ENCODE results near the gene TRAF3IP1. TPM values are rescaled to one million over a fixed set of nuclear protein-coding genes. Genes with fewer than 3 reads are reported as not detected.
"Not testable (repeated sequence)": the region's sequence is repeated elsewhere in the genome, so short reads cannot be mapped to it uniquely, and the experiment has no call there.

The TRAF3IP1 gene
- polyA plus RNA-seq, 1 donor = 6.1 TPM

DNA sequence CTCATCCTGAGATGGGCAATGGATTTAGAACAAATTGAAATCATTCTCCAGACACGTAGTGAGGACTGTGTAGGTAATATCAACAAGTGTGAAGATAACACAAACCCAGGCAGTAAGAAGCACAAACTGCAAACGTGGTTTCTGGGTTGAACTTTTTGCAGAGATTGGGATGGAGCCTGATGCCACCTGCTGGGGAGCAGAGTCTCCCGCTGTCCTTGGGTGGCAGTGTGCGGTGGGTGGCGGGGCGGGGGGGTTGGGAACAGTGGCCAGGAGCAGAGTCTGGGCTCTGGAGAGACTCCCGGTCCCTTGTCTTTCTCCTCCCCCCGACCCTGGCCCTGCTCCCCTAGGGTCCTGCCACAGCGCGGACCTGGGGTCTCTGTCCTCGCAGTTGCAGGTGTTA lies 19.5 kb downstream of the TRAF3IP1 start:
- DNase-seq (ENCODE audit: low read depth) = no peak

DNA sequence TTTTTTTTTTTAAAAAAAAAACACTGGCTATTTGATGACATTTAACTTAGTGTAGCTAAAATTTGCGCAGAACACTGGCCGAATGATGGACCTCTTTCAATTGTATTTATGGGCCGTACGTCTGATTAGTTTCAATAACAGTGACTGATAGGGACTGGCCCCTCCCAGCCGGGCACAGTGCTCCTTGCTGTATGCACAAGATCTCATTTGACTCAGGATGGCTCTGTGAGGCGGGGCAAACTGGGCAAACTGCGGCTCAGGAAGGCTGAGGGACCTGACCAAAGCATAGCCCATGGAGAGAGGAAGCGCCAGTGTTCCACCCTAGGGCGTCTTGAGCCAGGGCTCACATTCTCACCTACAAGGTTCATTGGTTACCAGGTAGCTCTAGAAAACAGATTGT lies 21.2 kb downstream of the TRAF3IP1 start:
- no peak for DNase-seq (ENCODE audit: low read depth)

DNA sequence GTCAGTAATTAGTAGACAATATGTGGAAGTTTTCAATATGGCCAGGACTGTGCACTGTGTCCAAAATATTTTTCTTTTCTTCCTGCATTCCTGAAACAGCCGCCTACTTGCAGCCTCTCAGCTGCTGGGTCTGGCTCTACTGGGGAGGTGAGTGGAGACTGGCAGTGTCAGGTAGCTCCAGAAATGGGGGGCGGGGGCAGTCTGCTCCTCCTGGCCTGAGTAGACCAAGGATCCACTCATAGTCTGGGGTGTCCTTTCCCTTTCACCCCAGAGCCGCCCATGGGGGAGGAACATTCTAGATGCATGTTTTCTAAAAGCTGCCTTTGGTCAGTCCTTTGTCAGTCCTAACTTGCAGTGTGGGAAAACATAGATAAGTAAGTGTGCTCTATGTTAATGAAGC lies 23.7 kb downstream of the TRAF3IP1 start:
- DNase-seq (ENCODE audit: low read depth) = no peak

DNA sequence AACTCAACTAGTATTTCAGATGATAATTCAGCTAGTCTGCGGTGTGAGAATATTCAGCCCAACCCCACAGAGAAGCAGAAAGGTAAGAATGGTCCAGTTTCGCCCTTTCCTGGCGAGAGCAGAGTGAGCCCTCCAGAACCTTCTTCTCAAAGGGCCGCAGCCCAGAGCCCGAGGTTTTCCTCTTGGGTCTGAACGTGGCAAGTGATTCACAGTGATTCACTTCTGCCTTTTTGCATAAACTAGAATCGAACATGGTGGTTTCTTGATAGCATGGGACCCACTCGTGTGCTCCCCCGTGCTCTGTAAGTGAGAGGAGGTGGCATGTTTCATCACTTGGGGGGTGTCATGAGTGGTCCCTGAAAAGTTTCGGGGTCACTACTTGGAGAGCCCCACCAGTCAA lies 24.2 kb downstream of the TRAF3IP1 start:
- no peak for DNase-seq (ENCODE audit: low read depth)

DNA sequence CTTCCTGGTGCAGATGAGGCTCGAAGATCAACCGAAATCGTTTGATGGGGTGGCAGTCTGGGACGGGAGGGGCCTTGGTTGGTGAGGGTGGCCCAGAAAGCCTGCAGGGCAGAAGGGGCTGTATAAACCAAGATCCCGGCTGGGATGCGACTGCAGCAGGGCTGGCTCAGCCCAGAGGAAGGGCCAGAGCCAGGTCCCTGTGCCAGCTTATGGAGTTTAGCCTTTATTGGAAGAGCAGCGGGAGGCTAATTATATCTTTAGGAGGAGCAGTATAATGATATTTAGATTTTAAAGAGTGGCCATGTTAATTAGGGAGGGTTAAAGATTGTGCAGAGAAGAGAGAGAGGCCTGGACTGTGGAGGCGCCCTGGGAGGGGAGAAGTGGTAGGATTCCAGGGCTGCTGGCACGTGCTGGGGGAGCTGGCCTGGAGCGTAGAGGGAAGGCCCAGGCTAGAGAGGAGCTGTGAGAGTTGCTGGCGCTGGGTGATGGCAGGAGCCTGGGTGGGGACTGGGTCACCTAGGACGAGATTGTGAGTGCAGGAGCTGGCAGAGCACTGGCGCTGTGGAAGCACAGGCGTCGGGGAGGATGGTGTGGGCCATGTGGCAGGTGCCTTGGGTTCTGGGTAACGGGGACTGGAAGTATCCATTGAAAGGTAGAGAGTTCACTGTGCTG lies 25.1 kb downstream of the TRAF3IP1 start:
- no peak for DNase-seq (ENCODE audit: low read depth)

DNA sequence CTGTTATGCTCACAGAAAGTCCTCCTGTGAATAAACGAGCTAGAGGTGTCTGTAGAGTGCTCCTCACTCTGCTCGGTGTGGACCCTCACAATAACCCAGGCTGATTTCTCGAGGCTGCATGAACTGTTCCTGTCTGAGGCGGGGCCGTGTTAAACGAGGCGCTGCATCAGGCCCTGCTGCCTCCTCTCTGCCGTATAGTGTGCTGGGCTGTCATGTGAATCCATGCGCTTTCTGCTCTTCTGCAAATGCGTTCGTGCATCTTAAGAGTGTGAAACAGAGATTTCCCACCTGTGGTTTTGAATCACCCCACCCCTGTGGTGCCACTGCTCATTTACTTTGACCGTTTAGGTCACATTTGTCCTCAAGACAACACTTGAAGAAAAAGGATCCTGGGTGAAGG lies 26.2 kb downstream of the TRAF3IP1 start:
- no peak for DNase-seq (ENCODE audit: low read depth)

DNA sequence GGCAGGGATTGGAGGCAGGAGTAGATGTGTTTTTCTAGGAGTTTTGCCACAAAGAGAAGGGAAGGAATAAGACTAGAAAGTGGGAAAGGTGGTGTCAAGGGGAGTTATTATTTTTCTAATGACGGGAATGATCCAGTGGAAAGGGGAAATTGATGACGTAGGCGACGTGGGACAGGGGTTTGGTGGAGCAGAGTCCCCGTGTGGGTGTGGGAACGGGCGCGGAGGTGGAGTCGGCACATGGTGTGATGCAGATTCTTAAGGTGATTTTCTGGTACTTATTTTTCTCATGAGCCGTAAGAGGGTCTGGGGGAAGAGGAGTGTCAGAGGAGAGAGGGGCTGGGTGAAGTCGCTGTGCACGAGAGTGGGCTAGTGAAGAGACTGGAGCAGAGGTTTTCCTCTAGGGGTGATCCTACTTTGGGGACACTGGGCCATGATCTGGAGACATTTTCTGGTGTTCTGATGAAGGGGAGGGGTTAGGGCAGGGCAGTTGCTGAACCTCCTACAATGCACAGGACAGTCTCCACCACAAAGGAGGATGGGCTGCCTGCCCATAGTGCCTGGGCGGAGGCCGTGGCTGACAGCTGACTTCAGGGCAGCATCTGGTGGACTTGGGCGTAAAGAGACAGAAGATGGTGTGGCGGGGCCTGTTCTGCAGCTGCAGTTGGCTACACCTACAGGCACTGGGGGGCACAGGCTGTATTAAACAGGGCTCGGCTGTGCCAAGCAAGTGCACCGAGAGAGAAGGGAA lies 30.0 kb downstream of the TRAF3IP1 start:
- DNase-seq (ENCODE audit: low read depth) = no peak

DNA sequence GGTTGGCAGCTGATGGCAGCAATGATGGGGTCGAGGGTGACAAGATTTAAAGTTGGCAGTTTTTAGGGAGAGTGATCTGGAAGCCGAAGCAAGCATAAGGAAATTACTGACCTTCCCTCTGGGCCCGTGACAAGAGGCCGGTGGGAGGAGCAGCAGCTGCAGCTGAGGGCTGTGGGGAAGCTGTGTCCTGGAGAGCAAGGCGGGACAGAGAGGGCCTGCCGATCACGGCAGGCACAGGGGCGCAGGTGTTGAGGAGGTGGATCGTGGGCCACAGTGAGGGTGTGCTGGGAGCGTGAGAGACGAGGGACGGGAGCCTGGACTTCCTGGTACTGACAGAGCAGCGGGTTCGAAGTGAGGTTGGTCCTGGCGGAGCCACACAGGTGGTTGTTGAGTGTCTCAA lies 31.0 kb downstream of the TRAF3IP1 start:
- no peak for DNase-seq (ENCODE audit: low read depth)

DNA sequence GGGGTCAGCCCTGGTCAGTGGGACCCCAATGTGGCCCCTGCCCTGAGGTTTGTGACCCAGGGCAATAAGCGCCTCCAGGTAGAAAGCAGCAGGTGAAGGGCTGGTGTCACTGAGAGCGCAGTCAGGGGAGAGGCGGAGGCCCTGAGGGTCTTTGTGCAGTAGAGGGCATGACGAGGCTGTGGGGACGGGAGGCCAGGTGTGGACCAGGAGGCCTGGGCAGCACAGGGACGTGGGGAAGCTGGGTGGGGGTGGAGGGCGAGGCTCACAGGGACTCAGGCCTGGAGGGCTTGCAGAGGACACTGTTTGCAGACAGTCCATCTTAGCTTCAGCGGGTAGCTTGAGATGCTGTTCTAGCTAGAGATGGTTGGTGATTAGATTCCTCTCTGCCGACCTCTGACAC lies 32.0 kb downstream of the TRAF3IP1 start:
- DNase-seq (ENCODE audit: low read depth) = no peak

DNA sequence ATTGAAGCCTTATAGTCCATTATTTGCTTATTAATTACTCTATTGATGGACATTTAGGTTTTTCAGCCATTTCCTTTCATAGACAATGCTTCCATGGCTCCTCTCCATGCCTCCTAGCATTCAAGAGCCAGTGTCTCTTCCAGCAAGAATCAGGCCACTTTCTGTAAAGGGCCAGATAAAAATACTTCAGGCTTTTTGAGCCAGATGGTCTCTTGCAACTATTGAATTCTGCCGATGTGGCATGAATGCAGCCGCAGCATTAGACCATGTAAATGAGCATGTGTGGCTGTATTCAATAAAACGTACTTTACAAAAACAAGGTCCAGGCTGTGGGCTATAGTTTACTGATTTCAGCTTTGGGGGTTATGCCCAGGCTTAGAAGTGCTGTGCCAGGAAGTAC lies 38.5 kb downstream of the TRAF3IP1 start:
- DNase-seq (ENCODE audit: low read depth) = no peak

DNA sequence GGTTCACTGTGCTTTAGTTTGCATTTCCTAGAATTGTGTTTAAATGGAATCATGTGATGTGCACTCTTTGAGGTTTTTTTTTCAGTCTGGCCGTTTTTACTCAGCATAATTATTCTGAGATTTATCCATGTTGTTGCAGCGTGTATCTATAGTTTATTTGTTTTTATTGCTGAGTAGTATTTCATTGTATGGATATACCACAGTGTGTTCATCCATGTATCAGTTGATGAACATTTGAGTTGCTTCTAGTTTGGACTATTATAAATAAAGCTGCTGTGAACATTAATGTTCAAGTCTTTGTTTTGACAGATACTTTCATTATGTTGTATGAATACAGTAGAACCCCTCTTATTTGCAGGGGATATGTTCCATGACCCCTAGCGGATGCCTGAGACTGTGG lies 39.1 kb downstream of the TRAF3IP1 start:
- no peak for DNase-seq (ENCODE audit: low read depth)

DNA sequence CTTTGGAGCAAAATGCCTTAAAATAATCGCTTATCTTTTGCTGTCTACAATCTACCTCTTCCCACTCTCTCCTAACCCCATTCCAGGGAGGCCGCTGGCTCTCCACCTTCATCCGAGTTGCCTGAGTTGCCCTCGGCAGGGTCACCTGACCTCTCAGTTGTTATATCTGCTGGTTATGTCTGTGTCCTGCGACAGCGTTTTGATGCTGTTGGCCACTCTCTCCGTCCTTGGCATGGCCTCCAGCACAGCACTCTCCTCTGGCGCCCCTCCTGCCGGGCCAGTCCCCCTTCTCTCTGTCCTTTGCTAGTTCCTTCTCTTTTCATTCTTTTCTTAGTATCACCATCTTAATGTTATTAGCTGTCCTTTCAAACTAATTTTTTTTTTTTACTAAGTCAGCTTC lies 41.6 kb downstream of the TRAF3IP1 start:
- no peak for DNase-seq (ENCODE audit: low read depth)

DNA sequence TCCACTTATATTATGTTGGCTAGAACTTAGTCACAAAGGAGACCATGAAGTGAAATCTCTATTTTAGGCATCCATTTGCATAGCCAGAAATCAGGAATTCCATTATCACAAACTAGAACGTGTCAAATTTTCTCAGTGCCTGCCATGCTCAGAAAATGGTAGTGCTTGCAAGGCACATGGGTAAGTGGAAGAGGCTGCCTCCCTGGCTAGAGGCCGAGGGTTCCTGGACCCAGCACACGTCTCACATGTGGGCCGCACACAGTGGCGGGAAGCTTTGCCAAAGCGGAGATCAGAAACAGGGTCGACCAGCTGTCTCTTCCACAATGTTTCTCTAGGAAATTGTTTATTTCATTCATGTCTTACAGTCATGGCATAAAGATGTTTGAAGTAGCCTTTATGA lies 42.3 kb downstream of the TRAF3IP1 start:
- no peak for DNase-seq (ENCODE audit: low read depth)

DNA sequence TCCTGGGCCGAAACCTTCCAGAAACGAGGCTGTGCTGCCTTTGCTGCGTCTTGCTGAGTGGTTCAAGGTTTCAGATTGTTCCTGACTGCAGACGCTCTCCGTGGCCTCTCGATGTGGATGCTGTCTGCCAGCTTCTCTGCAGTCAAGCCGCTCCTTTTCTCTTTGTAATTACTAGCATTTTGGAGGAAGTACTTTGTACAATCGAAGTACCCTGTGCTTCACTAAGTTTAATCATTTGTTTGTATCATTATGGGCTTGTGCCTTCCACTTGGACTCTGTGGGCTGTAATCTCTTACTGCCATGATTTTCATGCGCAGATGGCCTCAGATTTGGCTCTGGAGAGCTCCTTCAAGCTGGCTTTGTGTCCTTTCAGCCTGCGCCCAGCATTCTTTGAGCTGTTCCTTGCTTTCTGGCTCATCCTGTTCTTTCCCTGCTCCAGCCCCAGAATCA lies 49.3 kb downstream of the TRAF3IP1 start:
- no peak for DNase-seq (ENCODE audit: low read depth)

DNA sequence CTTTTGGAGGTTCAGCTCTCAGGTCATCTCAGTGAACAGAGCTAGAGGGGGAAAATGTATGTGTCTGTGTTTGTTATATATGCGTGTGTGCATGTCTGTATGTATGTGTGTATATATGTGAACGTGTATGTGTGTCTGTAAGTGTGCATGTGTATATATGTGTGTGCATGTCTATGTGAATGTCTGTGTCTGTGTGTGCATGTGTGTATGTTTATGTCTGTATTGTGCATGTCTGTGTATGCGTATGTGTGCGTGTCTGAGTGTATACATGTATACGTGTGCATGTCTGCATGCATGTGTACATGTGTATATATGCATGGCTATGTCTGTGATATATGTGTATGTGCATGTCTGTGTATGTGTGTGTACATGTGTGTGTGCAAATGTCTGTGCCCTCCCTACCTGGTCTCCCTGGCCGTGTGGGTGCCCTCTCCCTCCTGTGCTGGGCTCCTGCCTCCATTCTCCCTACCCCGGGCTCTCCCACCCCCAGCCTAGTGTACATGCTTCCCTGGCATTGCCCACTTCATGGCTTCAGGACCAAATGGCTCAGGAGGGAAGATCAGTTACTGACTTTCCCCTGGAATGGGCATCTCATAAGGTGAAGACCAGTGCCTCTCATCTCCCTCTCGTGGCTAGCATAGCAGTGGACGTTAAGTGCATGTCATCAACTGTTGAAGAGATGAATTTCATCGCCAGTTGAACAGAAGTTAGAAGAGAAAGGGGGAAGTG lies 49.9 kb downstream of the TRAF3IP1 start:
- no peak for DNase-seq (ENCODE audit: low read depth)

DNA sequence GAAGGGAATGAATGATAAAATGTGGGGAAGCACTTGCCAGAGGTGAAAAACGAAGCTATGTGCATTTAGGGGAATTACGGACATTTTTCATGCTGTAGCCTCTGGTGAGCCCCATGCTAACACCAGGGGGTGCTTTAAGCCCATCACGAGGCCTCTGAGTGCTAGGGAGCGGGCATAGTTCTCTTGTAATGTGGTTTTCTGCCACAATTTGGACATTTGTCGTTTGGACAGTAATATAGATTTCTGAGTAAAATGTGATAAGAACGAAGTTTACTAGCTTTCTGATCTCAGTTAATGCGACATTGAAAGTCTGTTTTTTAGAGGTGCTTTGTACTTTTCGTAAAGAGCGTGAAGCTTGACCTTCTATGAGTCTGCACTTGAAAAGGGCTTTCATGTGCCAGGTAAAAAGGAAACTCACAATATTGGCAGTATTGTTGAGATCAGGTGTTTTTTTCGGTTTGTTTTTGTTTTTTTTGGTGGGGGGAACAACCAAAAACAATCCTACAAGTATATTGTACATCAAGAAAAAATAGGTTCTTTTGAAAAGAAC lies 50.6 kb downstream of the TRAF3IP1 start:
- peak; percentile 52 for DNase-seq (ENCODE audit: low read depth)

DNA sequence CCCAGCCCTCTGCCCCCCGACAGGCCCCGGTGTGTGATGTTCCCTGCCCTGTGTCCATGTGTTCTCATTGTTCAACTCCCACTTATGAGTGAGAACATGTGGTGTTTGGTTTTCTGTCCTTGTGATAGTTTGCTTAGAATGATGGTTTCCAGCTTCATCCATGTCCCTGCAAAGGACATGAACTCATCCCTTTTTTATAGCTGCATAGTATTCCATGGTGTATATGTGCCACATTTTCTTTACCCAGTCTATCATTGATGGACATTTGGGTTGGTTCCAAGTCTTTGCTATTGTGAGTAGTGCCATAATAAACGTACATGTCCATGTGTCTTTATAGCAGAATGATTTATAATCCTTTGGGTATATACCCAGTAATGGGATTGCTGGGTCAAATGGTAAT lies 52.0 kb downstream of the TRAF3IP1 start:
- DNase-seq (ENCODE audit: low read depth) = not testable (repeated sequence)

DNA sequence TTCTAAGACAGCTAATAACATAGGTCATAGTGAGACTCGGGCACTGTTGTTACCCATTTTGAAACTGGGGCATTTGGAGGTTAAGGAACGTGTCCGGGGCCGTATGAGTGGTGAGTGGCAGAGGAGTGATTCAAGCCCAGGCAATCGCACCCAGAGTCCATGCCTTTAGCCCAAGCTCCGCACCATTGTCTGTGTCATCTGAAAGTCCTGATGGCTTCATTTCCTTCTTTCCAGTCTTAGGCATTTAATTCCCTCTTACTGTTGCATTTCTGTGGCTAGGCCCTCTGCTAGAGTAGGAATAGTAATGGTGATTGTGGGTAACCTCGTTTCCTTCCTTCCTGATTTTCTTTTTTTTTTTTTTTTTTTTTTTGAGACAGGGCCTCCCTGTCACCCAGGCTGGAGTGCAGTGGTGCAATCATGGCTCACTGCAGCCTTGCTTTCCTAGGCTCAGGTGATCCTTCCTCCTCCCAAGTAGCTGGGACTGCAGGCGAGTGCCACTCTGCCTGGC lies 56.6 kb downstream of the TRAF3IP1 start:
- DNase-seq (ENCODE audit: low read depth) = no peak

DNA sequence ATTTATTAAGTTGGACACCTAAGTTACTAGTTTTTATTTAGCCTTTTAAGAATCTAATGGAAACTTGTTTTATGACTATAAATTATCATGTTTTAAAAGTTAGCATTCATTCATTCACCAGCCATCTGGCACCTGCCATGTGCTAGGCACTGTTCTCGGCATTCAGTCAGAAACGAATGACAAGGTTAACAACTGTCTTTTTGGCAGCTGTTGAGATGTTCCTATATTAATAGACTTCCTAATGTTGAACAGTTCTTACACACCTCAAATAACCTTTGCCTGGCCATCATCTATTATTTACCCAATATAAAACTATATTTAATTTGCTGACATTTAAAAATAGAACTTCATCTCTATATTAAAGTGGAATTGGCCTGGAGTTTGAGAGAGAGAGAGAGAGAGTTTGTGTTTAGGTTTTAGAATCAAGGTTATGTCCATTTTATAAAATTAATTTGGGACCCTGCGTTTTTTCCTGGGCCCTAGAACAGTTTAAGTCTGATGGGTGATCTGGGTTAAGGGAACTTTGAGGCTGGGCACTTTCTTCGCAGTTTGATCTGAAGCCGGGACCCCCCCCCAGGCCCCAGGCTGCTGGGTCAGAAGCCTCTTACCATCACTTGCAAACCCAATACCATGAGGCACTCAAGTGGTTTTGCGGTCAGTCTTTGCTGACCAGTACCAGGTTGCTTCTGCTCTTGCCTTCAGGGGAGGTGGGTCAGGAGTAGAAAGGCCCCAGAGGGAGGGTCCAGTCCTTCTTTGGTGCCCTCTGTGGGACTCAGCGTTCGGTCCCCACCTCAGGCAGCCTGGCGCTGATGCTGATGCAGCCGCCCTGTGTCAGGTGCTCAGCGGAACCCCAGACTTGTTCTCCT lies 58.1 kb downstream of the TRAF3IP1 start:
- no peak for DNase-seq (ENCODE audit: low read depth)

DNA sequence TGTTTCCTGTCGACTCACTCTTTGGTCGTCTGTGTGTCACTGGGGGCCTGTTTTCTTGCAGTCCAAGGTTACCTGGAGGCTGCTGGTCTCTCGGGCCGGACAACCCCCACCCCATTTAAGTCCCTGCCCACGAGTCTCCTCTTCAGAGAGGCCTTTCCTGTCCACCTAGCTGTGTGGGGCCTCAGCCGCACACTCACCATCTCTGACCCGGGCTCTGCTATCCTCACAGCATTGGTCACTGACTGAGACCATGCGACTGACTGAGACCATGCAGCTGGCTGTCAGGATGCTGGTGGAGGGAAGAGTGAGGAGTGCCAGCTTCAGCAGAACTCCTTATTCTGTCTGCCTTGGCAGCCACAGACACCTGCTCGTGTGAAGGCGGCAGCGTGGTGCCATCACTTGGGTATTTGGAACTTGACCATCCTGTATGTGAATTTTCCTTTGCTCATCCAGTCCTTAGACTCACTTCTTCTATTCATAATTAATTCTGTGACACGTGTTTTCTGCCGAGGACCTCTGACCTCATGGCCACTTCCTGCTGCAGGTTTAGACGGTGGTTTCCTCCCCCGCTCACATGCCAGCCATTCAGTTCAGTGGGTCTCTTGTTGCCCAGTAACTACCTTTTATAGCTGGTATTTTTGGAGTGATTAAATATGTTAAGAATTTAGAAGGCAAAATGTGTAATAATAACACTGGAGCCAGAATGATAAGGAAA lies 58.9 kb downstream of the TRAF3IP1 start:
- DNase-seq (ENCODE audit: low read depth) = no peak

DNA sequence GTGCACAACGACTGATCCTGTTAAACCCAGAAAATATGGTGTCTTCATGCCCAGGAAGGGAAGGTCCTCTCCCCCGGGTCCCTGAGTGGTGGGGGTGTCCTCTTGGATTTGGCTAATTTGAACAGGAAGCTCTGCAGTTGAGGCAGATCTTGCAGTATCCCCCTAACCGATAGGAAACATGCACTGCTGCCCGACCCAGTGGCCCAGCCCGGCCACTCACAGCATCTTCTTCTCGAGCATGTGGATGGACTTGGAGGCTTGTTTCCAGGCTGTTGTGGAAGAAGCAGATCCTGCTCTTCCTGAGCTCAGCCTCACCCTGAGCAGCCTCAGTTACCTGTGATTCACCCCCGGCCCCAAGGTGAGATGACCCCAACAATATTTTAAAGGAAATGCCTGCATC lies 60.0 kb downstream of the TRAF3IP1 start:
- no peak for DNase-seq (ENCODE audit: low read depth)
